GM23248 (cell line): ENCODE data around the gene IL10.

Source experiments
- EZH2 ChIP-seq: fragments of 200-600 bp; sonication (generic); IDR thresholded peaks from 2 replicates; pipeline ENCODE4 v1.6.1; 2018; ENCODE audit warnings: antibody characterized with exemption, mild to moderate bottlenecking; ENCODE audit not compliant: insufficient read depth, poor library complexity, severe bottlenecking
- EZH2phosphoT487 ChIP-seq: fragments of 200-600 bp; sonication (generic); IDR thresholded peaks from 2 replicates; pipeline ENCODE4 v1.6.1; 2018; ENCODE audit warnings: antibody characterized with exemption, moderate library complexity, mild to moderate bottlenecking, low read depth; ENCODE audit not compliant: insufficient read depth

- TF ChIP-seq EZH2phosphoT487: no peak
- TF ChIP-seq EZH2: no peak
Observed at GRCh38 chr1:206785182-206785765, 13.0 kb upstream of the IL10 start.
